ENCODE measurements around the gene GHRH. TPM values are rescaled to one million over a fixed set of nuclear protein-coding genes. Genes with fewer than 3 reads are reported as not detected.

Gene GHRH
- total RNA-seq, 1 donor from 2014 or later = not detected

DNA sequence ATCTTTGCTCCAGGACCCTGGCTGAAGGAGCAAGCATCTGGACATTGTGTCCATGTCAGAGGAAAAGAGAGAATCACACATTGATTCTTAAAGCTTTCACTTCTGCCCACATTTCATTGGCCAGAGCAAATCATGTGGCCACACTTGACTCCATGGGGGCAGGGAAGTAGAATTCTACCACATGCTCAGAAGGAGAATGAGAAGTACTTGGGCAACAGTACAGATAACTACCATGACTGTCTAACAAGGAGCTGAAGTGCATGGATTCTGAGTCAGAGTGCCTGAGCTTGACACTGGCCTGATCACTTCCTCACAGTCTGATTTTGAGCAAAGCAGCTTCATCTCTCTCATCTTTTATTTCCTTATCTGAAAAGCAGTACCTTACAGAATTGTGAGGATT, 38.6 kb downstream of the GHRH start:
- intact Hi-C loops (cut with DNase I) = no loop called here
- ATAC-seq (peak; percentile 93 to 94), DNase-seq (peak; percentile 57)
- no peak overlapping the region for H3K27ac ChIP-seq
- TF ChIP-seq, protein P1, sequence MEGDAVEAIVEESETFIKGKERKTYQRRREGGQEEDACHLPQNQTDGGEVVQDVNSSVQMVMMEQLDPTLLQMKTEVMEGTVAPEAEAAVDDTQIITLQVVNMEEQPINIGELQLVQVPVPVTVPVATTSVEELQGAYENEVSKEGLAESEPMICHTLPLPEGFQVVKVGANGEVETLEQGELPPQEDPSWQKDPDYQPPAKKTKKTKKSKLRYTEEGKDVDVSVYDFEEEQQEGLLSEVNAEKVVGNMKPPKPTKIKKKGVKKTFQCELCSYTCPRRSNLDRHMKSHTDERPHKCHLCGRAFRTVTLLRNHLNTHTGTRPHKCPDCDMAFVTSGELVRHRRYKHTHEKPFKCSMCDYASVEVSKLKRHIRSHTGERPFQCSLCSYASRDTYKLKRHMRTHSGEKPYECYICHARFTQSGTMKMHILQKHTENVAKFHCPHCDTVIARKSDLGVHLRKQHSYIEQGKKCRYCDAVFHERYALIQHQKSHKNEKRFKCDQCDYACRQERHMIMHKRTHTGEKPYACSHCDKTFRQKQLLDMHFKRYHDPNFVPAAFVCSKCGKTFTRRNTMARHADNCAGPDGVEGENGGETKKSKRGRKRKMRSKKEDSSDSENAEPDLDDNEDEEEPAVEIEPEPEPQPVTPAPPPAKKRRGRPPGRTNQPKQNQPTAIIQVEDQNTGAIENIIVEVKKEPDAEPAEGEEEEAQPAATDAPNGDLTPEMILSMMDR (IDR thresholded peaks at IDR 0.05) = no peak
- no peaks in the 10 kb centered on the region for H3K9me3 ChIP-seq
- peaks cover 12% of the 10 kb centered on the region for H3K4me1 ChIP-seq
- H3K4me3 ChIP-seq = no peak overlapping the region
- no peaks in the 10 kb centered on the region for H3K27me3 ChIP-seq (ENCODE audit: low read depth)
- peaks cover 80% of the 10 kb centered on the region for H3K36me3 ChIP-seq

DNA sequence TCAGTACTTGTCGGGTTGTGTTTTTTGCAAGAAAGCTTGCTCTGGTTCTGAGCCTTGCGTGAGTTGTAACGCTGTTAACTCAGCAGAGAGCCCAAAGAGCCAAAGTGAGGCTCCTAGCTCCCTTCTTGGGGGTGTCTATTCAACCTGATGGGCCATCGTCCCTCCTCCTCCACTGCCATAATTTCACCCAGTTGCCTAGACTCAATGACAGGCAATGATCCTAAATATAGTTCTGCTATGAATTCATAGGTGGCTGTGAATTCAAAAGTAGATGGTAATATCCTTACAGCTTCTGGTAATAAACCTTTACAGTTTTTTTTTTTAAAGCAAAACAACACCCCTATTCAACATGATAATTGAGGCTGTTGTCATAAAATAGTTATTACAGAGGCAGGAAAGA, 39.5 kb downstream of the GHRH start:
- H3K27me3 ChIP-seq (ENCODE audit: low read depth) = no peaks in the 10 kb centered on the region
- H3K9me3 ChIP-seq = no peaks in the 10 kb centered on the region
- no peak for DNase-seq
- TF ChIP-seq, protein P1 (IDR thresholded peaks at IDR 0.05) = no peak
- peaks cover 4% of the 10 kb centered on the region for H3K4me1 ChIP-seq
- H3K36me3 ChIP-seq = peaks cover 80% of the 10 kb centered on the region
- H3K27ac ChIP-seq = no peak overlapping the region
- intact Hi-C loops (cut with DNase I) = no loop called here
- no peak for ATAC-seq
- no peak overlapping the region for H3K4me3 ChIP-seq

DNA sequence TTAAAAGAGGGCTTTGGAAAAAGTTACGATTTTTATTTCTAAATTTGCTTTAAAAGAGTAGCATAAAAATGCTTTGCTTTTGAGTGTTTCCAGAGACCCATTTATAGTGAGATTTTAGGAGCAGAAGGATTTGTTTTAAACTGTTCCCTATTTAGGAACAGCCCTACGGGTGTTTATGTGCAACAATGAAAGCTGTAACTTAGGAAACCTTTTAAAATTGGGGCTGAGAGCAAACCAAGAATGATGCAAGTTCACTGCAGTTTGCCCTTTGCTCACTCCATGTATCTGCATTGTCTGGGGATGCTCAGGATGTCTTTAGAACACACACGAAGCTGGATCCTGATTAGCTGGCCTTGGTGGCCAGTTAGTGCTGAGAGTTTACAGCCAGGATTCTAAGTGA, 40.9 kb downstream of the GHRH start:
- Histone ChIP-seq H3K36me3 (peaks cover 80% of the 10 kb centered on the region), H3K9me3 (no peaks in the 10 kb centered on the region), H3K27ac (no peak overlapping the region), H3K4me3 (no peak overlapping the region), H3K27me3 (ENCODE audit: low read depth) (no peaks in the 10 kb centered on the region), H3K4me1 (no peaks in the 10 kb centered on the region)
- DNase-seq = no peak
- intact Hi-C loops (cut with DNase I) = no loop called here
- ATAC-seq = peak; percentile 21 to 60
- TF ChIP-seq, protein P1 (IDR thresholded peaks at IDR 0.05) = no peak

DNA sequence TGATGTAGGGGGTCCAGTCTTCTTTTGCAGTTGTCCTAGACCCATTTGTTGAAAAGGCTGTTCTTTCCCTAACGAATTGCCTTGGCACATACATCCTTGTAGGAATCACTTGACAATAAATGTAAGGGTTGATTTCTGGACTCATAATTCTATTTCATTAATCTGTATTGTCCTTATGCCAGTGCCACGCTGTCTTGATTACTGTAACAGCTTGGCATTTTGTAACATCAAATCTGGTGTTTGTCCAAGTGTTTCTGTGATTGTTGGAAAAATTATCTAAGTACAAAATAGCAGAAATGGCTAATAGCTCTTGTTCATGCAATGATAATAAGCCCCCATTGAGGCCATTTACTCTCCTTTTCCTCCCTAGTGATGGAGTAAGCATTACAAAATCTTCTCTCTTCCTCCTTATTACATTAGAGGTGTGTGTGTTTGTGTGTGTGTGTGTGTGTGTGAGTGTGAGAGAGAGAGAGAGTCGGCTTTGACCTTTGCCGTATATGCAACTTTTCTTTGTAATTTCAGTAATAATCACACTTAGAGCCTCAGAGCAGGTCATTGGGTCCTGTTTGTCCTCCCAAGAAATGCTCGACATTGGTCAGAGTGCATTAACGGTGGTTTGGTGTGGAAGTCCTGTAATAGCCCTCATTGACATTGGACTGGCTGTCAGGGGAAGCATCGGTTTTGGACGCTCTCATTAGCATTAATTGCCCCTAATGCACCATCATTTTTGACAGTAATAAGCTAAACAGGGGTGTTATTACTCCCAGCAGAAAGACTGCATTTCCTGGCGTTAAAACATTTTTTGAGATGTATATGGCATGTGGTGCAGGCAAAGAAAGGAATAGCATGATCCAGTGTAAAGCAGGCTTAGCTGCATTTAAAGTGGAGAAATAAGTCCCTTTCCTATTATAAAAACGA, 41.6 kb downstream of the GHRH start:
- peaks cover 80% of the 10 kb centered on the region for H3K36me3 ChIP-seq
- no peaks in the 10 kb centered on the region for H3K9me3 ChIP-seq
- intact Hi-C loops (cut with DNase I) = no loop called here
- DNase-seq (no peak), ATAC-seq (no peak)
- H3K4me1 ChIP-seq = no peaks in the 10 kb centered on the region
- no peaks in the 10 kb centered on the region for H3K27me3 ChIP-seq (ENCODE audit: low read depth)
- no peak overlapping the region for H3K4me3 ChIP-seq
- TF ChIP-seq, protein P1 (IDR thresholded peaks at IDR 0.05) = no peak
- H3K27ac ChIP-seq = no peak overlapping the region

DNA sequence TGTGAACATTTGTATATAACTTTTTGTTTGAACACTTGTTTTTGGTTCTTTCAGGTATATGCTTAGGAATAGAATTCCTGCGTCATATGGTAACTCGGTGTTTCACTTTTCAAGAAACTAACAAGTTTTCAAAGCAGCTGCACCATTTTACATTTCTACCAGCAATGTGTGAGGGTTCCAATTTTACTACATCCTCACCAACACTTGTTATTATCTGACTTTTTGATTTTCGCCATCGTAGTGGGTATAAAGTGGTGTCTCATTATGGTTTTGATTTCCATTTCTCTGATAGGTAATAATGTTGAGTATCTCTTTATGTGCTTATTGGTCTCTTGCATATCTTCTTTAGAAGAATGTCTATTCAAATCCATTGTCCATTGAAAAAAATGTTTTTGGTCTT, 42.6 kb downstream of the GHRH start:
- no peak for DNase-seq
- Histone ChIP-seq H3K27me3 (ENCODE audit: low read depth) (no peaks in the 10 kb centered on the region), H3K4me3 (no peak overlapping the region), H3K9me3 (no peaks in the 10 kb centered on the region), H3K36me3 (peaks cover 80% of the 10 kb centered on the region), H3K27ac (no peak overlapping the region), H3K4me1 (no peaks in the 10 kb centered on the region)
- ATAC-seq = no peak
- TF ChIP-seq, protein P1 (IDR thresholded peaks at IDR 0.05) = no peak
- intact Hi-C loops (cut with DNase I) = no loop called here
